Esophagus squamous epithelium (tissue), 5 donors: ENCODE data around the gene CMBL. TPM values are rescaled to one million over a fixed set of nuclear protein-coding genes. Genes with fewer than 3 reads are reported as not detected.

Experiments used
- DNase-seq: peaks from one replicate; lab custom pipeline; 2025; lab: John Stamatoyannopoulos, UW
- H3K27ac ChIP-seq, 4 donors: fragments of 200-600 bp; sonication (generic); one replicate each; pipeline ENCODE4 v1.5.1; 2016 to 2019; ENCODE audit warnings: mild to moderate bottlenecking in 1 of 4
- H3K27me3 ChIP-seq, 4 donors: fragments of 200-600 bp; sonication (generic); 1 replicate in 3 of 4; 2 replicates in 1 of 4; pipeline versions ENCODE4 v1.5.1 to v1.6.0; 2017 to 2021; ENCODE audit warnings: antibody characterized with exemption in 1 of 4
- H3K36me3 ChIP-seq, 3 donors: fragments of 200-600 bp; sonication (generic); one replicate each; pipeline ENCODE4 v1.5.1; 2016 to 2019
- H3K4me1 ChIP-seq, 3 donors: fragments of 200-600 bp; sonication (generic); one replicate each; pipeline ENCODE4 v1.5.1; 2017 to 2019
- H3K4me3 ChIP-seq, 4 donors: fragments of 200-600 bp; sonication (generic); 1 replicate in 3 of 4; 2 replicates in 1 of 4; pipeline ENCODE4 v1.5.1; 2016 to 2019; ENCODE audit warnings: mild to moderate bottlenecking in 2 of 4, moderate library complexity in 1 of 4
- H3K9me3 ChIP-seq, 3 donors: fragments of 200-600 bp; sonication (generic); one replicate each; pipeline ENCODE4 v1.5.1; 2016 to 2019
- POLR2A ChIP-seq, 4 donors: fragments of 450-650 bp; IDR thresholded peaks; one replicate each; pipeline ENCODE4 v1.6.1; 2017; ENCODE audit warnings: antibody characterized with exemption in 4 of 4, mild to moderate bottlenecking in 4 of 4, moderate library complexity in 3 of 4
- WGBS, 2 donors: methylation state at CpG; one replicate each; pipeline ENCODE4 v1.1.5; 2018; 5-methylcytosine and 5-hydroxymethylcytosine counted together
- intact Hi-C: fragments of 100-400 bp; cut with DNase I; formaldehyde crosslinking; loops from one replicate; pipeline ENCODE4 v1.15.0; 2022
- total RNA-seq, 4 donors: library from RNA; depleted of rRNA; stranded (reverse); fragments of >200 nt; gene quantifications; one replicate each; pipeline ENCODE4 v1.1.0, GENCODE V29; 2016
- TF ChIP-seq, protein P1 (sequence below), 6 experiments: fragments of 450-650 bp in 4 of 6; fragments of 200-600 bp in 2 of 6; sonication (generic) in 2 of 6; IDR thresholded peaks; one replicate each; pipeline ENCODE4 v1.5.1; 2016 to 2019; ENCODE audit warnings: antibody characterized with exemption in 6 of 6, mild to moderate bottlenecking in 4 of 6, moderate library complexity in 4 of 6
- donor health status: DM: yes; HTN: yes; CAD: no.

The CMBL gene
- total RNA-seq, 4 donors from 2014 or later: 1.1 to 2.1 (median 1.8) TPM

DNA sequence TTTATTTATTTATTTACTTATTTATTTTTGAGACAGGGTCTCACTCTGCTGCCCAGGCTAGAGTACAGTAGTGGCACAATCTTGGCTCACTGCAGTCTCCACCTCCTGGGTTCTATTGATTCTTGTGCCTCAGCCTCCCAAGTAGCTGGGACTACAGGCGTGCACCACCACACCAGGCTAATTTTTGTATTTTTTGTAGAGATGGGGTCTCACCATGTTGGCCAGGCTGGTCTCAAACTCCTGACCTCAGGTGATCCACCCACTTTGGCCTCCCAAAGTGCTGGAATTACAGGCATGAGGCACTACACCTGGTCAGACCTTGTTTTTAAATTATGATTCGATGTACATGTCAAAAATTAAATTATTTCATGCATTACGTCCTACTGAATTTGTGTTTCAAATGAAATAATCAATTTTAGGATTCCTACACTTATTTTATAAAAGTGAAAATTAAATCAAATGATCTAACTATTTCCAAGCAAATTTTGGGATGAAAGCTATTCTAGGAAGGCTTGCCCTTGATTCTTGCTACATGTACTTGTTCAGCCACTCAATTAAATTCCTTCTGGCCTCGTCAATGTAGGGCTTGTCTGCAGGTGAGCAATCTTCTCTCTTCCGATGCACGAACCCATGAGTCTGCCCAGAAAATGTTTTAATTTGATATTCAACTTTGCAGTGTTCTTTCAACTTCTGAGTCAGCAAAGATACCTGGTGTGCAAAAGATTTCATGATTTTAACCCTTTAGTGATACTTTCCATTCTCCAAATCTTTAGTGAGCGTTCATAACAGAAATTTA, 27.6 kb downstream of the CMBL start:
- 74 to 83% methylated on average over 7 of the region's 7 CpGs for WGBS, 2 donors
- DNase-seq: no peak
- no peaks in the 10 kb centered on the region for H3K27me3 ChIP-seq
- intact Hi-C loops: loop anchor here (10.0 kb wide), 3 partner anchors 75 to 345 kb away; partner anchors contain the start of gene MARCHF6
- H3K9me3 ChIP-seq: no peaks in the 10 kb centered on the region
- TF ChIP-seq, protein P1, sequence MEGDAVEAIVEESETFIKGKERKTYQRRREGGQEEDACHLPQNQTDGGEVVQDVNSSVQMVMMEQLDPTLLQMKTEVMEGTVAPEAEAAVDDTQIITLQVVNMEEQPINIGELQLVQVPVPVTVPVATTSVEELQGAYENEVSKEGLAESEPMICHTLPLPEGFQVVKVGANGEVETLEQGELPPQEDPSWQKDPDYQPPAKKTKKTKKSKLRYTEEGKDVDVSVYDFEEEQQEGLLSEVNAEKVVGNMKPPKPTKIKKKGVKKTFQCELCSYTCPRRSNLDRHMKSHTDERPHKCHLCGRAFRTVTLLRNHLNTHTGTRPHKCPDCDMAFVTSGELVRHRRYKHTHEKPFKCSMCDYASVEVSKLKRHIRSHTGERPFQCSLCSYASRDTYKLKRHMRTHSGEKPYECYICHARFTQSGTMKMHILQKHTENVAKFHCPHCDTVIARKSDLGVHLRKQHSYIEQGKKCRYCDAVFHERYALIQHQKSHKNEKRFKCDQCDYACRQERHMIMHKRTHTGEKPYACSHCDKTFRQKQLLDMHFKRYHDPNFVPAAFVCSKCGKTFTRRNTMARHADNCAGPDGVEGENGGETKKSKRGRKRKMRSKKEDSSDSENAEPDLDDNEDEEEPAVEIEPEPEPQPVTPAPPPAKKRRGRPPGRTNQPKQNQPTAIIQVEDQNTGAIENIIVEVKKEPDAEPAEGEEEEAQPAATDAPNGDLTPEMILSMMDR (IDR thresholded peaks at IDR 0.05): no peak
- TF ChIP-seq POLR2A (IDR thresholded peaks at IDR 0.05): no peak
- no peak overlapping the region for H3K4me3 ChIP-seq
- H3K36me3 ChIP-seq: no peaks in the 10 kb centered on the region
- no peak overlapping the region for H3K27ac ChIP-seq
- no peaks in the 10 kb centered on the region for H3K4me1 ChIP-seq

DNA sequence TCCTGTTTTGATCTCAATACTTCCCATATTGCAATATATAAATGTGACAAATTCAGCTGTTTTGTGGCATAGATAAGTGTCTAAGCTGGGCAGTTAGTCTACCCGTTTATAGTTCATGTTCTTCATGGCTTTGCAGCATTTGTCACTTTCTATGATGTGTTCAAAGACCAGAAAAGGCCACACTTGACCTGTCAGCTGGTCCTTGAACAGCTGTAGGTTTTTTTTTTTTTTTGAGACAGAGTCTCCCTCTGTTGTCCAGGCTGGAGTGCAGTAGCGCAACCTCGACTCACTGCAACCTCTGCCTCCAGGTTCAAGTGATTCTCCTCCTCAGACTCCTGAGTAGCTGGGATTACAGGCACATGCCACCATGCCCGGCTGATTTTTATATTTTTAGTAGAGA, 28.4 kb downstream of the CMBL start:
- no peaks in the 10 kb centered on the region for H3K9me3 ChIP-seq
- H3K36me3 ChIP-seq: no peaks in the 10 kb centered on the region
- no peaks in the 10 kb centered on the region for H3K4me1 ChIP-seq
- WGBS, 2 donors: 84 to 87% methylated on average over 4 of the region's 4 CpGs
- H3K4me3 ChIP-seq: no peak overlapping the region
- TF ChIP-seq, protein P1 (IDR thresholded peaks at IDR 0.05): no peak
- no peak for TF ChIP-seq POLR2A (IDR thresholded peaks at IDR 0.05)
- no peak overlapping the region for H3K27ac ChIP-seq
- intact Hi-C loops: no loop called here
- no peak for DNase-seq
- H3K27me3 ChIP-seq: no peaks in the 10 kb centered on the region

DNA sequence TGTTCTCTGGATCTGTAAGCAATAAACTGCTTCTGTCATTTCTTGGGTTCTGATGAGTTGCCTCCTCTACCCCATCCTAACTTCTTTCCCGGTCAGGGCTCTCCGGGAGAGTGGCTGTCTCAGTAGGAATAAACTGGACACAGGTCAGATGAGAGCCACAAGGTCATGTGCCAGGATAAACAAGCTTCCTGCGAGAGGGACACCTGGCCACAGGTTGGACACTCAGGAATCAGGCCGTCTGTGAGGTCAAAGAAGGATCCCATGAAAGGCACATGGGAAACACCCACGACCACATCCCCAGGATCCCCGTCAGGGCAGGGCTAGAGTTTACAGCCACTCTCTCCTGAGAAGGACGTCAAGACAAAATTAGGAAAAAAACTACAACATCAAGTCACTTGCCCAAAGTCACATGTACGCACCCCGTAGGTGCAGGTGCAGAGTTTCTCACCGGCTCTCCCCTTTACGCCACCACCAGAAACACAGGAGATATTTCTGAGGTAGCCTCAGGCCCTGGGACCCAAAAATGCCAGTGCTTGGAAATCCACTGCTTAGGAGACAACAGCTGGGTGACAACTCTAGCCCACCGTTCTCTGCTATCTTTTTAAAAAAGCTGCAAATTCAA, 28.9 kb downstream of the CMBL start:
- DNase-seq: no peak

DNA sequence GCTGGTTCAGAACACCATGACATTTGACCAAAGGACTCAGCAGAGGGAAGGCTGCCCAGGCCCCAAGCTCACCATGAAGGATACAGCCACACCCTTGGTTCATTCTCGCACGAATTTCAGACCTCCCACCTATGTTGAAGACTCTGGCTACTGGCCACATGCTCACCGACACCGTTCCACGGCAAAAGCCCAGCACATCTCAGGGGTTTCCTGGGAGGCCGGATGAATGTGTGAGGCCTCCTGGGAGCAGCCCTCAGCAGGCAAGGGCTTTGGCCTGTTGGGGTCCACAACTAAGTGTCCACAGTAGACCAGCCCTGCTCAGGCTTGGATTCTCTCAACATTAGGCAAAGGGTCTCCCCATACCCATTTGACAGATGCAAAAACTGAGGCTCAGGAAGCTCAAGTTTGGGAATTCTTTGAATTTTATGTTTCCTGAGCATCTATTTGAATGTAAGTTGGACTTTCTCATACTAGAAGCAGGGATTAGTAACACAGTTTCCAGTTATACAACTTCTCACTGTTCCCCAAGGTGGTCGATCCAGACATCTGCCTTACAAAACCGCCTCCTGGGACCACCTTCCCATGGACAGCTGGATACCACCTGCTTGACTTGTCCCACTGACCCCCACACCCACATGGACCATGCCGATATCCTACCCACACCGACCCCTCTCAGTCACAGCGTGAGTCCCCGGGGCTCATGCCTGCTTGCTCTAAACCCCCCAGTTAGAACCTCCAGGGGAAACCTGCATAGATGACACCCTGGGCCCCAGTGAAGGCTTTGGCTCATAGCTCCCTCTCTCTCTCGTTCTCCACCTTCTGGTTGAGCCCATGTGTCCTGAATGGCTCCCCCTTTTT, 29.7 kb downstream of the CMBL start:
- H3K27me3 ChIP-seq: no peaks in the 10 kb centered on the region
- H3K36me3 ChIP-seq: no peaks in the 10 kb centered on the region
- 86 to 87% methylated on average over 10 of the region's 13 CpGs for WGBS, 2 donors
- intact Hi-C loops: no loop called here
- H3K27ac ChIP-seq: no peak overlapping the region
- no peaks in the 10 kb centered on the region for H3K4me1 ChIP-seq
- TF ChIP-seq, protein P1 (IDR thresholded peaks at IDR 0.05): no peak
- no peak for TF ChIP-seq POLR2A (IDR thresholded peaks at IDR 0.05)
- H3K9me3 ChIP-seq: no peaks in the 10 kb centered on the region
- no peak overlapping the region for H3K4me3 ChIP-seq
- no peak for DNase-seq

More for the DNA sequence above, 28.9 kb downstream of the CMBL start:
- no peaks in the 10 kb centered on the region for H3K36me3 ChIP-seq
- H3K4me3 ChIP-seq: no peak overlapping the region
- intact Hi-C loops: no loop called here
- no peaks in the 10 kb centered on the region for H3K27me3 ChIP-seq
- no peaks in the 10 kb centered on the region for H3K4me1 ChIP-seq
- 89% methylated on average over 8 to 10 of the region's 12 CpGs for WGBS, 2 donors
- TF ChIP-seq, protein P1 (IDR thresholded peaks at IDR 0.05): no peak
- TF ChIP-seq POLR2A (IDR thresholded peaks at IDR 0.05): no peak
- no peak overlapping the region for H3K27ac ChIP-seq
- H3K9me3 ChIP-seq: no peaks in the 10 kb centered on the region
